CD4-positive, alpha-beta T cell treated with Interleukin-2 at 100 ng/mL for 4 hours (primary cell): ENCODE measurements around the gene ACSL6.

ENCODE experiments used
- DNase-seq: peaks from one replicate; pipeline ENCODE4 v3.0.0-alpha.2; 2020; ENCODE audit warnings: low spot score

ACSL6 gene

DNA sequence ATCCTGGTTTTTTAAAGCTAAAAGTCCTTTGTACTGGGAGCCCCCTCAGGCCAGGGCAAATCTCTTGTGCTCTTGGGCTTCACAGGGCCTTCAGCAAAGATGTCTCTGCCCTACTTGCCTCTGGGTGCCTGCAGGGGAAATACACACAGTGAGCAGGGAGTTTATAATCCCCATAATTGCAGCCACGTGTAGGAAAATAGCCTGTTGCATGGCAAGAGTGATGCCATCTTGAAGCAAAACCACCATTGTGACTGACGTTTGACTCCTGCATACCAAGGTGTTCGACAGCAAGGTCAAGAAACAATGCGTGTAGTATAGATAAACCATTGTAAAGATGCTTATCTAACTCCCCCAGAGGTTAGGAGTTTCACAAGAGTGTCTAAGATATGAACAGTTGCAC is 37.6 kb upstream of the ACSL6 start:
- no peak for DNase-seq

DNA sequence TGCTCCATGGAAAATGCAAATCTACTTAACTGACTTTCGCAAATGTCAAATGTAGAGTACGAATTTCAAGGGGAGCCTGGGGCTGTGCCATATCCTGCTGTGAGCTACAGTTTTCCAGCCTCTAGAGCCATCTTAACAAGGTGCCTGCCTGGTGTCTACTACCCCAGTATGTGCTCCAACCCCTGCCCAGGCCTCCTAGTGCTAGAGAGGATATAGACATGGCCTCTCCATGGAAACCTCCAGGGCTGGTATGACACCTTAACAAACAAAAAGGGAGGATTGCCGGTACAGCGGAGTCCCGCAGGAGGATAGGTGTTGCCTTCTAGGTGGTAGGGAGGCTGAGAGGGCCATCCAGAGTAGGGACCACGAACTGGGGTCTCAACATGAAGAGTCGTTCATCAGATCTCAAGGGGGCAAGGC is 35.4 kb upstream of the ACSL6 start:
- no peak for DNase-seq

DNA sequence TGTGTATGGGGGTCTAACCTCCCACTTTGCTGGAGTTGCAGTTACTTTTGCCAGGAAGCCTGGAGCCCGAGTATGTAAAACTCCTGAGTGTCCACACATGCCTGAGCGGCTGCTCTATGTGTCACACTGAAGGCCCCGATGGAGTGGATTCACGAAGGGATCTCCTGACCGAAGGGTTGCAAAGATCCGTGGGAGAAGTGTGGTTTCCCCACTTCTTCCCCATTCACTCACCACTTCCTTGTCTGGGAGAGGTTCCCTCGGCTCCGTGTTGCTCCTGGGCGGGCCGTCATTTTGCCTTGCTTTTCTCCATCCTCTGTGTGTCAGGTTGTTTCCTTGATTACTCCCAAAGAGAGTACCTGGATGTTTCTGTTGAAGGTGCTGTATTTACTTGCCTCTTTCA is 32.7 kb upstream of the ACSL6 start:
- DNase-seq = no peak

DNA sequence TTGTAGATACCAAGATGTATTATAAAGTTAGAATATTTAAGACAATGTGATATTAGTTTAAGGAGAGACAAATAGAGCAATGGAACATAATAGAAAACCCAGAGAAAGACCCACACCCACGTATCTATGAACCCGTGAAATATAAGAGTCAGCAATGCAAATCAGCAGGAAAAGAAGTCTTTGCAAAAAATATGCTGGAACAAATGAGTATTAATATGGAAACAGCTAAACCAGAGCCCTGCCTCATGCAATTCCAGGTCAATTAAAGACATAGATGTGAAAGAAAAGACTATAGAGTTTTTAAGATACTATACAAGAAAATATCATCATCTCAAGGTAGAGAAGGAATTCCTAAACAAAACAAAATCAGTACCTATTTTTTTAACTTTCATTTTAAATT is 25.9 kb upstream of the ACSL6 start:
- no peak for DNase-seq

DNA sequence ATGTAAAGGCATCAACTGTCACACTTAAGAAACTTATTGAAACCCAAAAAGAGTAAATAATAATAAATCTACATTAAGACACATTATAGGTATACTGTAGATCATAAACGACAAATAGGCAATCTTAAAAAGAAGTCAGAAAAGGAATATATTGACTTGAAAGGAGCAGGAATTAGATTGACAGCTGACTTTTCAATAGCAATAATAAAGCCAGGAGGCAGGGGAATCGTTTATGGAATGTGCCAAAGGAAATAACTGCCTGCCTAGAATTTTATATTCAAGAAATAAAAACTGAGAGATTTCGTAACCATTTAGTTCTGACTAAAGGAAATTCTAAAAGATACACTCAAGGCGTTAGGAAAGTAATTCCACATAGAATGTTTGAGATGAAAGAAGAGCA is 21.7 kb upstream of the ACSL6 start:
- no peak for DNase-seq

DNA sequence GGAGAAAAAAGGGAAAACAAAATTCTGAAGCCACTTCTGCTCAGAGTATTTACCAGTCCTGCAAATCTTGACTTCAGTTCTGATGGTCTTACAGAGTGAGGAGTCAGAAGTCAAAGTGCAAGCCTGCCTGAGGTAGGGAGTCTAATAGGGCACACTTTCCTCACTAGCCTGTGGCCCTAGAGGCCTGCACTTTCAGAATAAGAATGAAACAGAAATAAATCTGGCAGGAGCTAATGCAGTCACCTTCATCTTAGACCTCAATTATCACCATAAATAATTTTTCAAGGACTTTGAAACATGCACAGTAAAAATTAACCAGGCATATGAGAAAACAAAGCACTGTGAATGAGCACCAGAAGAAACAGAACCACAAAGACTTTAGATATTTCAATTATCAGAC is 20.7 kb upstream of the ACSL6 start:
- no peak for DNase-seq

DNA sequence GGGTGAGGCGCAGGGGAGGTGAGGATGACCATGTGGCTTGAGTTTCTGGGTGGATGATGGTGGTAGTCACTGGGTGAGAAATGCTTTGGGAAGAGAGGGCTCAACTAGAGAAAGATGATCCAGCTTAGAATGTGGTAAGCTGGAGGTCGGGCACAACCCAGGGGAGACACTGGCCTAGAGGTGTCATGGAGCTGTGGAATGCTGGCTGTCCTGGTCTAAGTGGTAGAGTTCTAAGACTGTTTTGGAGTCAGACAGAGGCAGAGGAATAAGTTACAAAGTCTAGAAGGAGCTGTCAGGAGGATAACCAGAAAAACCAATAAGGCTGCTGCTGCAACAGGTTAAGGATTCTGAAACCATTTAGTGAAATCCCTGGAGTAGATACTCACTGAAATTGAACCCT is 19.2 kb upstream of the ACSL6 start:
- DNase-seq = no peak

DNA sequence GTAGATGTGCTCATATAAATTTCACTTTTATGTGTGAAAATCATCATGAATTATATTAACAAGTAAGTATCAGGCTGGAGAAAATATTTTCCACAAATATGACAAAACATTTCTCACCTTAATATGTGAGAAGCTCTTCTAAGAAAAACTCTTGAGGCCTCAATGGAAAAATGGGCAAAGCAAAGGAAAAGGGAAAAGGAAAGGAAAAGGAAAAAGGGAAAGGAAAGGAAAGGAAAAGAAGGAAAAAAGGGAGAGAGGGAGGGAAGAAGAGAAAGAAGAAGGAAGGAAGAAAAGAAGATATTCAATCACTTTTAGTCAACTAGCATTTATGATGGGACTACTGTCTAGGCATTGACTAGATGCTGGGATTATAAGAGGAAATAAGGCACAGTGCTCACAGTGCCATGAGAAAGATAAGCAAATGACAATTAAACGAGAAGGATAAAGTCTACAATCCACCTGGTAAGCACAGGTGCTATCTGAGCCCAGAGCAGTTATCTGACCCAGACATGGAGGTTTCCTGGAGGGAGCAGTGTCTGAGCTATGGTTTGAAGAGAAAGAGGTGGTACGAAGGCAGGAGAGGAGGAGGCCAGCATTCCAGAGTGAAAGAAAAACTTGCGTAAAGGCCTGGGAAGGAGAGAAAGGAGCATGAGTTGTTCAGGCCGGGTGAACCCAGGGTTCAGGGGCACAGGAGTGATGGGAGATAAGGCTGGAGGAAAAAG is 18.3 kb upstream of the ACSL6 start:
- DNase-seq = no peak

DNA sequence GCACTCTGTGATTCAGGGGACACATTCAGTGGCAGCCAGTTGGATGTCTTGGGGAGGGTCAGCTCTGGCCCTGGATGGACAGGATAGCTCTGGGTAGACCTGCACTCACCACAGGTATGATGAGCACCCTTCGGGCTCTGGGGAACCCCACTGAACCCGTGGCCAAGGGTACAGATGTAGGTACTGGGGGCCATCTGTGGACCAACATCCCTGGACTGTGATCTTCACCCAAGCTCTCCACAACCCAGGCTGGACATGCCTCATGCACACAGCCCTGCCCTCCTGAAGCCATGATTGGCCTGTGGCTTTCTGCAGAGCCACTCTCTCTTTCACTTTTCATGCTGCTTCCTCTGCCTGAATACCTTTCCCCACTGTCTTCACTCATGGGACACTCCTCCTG is 15.6 kb upstream of the ACSL6 start:
- no peak for DNase-seq

DNA sequence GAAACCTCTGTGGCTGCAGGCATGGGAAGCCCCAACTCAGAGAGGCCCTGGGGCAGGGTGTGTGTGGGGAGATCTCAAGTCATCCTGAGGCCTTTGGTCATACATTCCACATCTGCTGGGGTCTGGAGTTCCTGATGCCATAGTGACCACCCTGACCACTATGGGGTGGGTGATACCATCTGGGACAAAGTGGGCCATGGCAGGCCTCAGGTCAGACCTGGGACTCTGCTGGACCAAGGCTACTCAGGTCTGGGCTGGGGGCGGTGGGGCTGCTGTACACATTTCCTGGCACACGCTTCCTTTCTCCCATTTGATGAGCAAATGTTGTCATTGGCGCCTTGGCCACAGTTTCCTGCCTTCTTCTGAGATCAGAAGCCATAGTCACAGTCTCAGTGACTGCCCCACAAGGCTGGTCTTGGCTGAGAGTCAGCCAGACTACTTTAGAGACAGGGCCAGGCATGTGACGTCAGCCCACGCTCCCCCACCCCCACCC is 15.1 kb upstream of the ACSL6 start:
- DNase-seq = peak; percentile 50

DNA sequence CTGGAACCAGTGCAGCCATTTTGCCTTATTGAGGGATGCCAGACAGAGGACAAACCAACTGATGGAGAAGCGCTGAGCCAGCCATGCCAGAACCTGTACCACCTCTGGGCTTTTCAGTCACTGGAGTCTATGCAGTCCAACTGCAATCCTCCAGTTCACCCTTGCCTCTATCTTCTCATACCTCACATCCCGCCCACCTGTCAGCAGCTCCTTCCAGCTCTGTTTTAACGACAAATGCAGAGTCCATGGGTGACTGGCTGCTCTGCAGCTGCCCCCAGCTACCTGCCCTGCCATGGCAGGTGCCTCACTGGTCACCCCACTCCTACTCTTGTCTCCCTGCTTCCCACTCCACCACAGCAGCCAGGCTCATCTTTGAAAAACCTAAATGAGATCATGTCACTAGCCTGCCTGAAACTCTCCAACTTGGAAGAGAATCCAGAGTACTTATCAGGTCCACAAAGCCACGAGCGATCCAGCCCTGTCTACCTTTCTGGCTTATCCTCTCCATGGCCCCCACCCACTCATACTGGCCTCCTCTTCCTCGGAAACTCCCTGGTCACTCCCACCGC is 14.0 kb upstream of the ACSL6 start:
- DNase-seq = no peak

DNA sequence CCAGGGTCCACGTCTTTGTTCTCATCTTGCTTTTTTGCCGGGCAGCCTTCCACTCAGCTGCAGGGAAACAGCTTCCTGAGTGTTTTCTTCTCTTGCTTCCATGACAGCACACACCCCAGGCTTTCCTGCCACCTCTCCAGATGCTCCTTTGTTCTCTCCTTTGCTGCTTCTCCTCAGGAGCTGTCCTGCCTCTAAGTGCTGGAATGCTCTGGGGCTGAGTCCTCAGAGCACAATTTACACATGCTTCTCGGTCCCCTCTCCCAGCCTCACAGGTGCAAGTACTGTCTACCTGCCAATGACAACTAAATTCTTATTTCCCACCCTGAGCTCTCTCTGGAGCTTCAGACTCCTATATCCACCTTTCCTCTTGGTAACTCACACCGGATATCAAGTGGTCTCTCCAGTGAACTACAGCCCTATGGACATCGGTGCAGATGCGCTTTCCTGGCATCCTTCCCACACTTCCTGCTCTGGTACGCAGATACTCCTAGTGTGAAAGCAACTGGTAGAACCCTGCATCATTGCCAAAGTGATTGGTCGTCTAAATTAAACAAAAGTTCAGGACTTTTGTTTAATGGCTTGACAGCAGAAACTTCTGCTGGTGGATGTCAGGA is 13.4 kb upstream of the ACSL6 start:
- no peak for DNase-seq

DNA sequence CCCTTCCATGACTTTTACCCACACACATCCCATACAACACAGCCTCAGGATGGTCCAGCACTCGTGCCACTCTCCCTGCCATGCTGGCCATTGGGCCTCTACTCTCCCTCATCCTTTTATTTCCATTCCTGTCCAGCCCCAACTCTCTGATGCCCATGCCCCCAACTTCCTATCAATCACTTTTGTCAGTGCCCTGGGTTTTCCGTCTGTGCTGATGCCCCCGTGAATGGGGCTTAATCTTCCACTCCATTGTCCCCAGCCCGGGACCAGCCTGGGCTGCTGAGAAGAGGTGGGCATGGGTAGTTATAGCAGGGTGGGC is 12.6 kb upstream of the ACSL6 start:
- no peak for DNase-seq

DNA sequence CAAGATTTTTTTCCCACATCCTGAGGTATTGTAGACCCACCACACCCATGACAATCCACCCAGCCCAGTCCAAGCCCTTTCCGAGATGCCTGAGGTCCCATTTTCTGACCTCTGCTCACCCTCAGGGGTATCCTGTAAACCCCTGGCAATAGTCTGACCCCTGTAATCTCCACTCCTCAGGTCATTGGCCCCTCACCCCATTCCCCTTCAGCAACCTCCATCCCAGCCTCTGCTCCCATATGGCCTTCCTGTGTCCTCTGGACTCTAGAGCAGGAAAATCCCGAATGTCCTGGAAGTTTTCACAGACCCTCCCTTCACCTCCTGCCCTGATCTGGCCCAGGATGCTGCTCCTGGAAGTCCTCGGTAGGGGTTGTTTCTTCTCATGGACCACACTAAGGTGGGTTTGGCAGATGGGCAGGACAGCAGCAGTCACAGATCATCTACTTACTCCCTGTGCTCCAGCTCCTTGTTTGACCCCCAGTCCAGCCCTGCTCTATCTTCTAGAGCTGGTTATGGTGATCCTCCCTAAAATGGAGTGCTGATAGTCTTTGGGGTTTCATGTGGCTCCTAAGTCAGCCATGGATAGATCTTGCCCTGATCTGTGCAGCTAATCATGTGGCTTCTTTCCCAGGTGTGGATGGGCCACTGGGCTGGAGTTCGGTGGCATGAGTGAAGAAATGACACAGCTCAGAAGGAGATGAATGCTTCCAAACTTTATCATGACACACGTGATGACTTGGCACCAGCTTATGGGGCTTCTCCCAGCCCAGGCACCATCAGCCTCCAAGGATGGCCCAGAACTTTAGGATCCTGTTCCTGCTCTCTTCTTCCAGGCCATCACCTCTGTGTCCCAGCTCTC is 12.0 kb upstream of the ACSL6 start:
- DNase-seq = no peak

DNA sequence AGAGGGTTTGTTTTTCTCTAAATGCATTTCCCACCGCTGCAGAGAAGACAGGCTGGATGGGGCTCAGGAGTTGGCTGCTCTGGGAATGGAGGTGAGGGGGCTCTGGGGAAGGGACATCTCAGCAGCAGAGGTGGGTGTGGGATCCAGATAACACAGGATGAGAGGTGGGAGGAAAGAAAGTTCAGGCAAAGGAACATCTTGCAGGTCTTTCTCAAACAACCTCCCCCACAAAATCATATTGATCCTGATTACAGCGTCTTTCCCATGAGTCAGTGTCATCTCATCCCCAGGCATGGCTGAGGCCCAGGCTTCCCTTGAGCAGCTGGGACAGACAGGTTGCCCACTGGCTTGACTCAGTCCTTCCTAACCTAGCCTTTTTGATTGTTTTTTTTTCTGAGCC is 11.3 kb upstream of the ACSL6 start:
- DNase-seq = no peak

DNA sequence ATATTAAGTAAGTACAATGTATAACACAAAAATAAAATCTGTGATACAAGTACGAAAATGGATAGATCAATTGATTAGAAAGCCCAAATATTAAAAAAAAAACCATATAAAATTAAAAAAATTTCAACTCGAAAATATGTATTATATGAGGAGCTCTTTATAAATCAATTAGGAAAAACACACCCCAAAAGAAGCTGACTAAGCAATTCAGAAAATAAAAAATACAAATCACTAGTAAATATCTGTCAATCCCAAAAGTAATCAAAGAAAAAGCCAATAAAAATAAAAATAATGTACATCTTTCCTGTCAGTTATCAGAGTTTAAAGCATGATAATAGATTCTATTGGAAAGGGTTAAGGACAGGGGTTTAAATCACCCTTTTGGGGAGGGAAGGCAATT is 10.2 kb upstream of the ACSL6 start:
- DNase-seq = no peak

DNA sequence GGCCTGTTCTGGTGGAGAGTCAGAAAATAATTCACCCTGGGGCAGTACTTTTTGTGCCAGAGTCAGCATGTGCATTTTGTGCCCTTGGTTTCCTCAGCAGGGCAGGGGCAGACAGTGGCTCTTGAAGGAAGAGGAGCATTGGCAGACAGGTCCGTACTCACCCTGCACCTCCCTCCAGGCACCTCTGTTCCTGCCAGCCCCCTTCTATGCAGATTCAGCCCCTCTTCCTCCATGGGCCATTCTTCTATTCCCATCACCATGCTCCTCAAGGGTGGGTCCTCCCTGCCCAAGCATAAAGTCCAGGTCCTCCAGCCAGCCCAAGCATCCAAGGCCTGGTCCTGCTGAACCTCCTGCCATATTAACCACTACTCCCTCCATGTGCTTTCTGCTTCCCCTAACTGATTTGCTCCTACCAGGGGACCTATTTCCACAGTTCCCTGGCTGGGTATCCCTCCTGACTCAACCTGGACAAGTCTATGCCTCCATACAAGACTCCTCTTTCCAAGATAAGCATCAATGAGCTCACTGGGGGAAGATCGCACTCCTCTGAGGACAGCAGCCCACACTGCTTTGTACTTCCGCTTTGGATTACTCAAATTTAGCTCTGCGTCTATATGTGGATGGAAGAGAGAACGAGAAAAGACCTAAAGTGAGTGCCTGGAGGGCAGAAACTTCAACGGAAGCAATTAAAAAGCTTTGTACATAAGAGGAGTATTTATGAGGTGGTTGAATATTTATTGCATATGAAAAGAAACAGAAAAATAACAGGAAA is 9.3 kb upstream of the ACSL6 start:
- DNase-seq = no peak

DNA sequence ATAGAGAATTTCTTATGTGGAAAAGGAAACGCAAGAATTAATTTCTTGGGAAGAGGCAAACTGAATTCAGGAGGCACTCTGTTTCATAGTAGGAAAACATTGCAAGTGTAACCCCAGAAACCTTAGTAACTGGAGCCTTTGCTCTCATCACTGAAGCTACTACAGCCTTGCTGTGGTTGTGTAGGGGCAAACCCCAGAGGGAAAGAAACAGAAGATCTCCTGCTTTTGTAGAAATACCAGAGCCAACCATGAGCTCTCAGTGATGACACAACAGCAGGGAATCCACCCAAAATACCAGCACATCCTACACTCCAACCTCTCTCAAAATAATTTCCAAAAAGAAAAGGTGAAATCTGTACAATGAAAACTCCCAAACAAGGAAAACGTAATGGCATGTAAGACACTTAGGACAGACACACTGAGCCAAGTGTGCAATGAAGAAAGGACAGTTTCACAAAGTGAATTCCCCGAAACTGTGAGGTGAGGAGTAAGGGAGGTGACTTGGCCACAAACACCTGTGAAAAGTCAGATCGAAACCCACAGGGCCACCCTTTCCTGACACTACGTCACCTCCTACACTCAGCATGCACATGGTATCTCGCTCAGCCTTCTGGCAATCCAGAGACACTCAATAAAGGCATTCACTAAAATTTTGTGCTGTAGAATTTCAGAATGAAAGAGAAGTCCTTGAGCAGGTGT is 8.5 kb upstream of the ACSL6 start:
- peak; percentile 81 for DNase-seq

DNA sequence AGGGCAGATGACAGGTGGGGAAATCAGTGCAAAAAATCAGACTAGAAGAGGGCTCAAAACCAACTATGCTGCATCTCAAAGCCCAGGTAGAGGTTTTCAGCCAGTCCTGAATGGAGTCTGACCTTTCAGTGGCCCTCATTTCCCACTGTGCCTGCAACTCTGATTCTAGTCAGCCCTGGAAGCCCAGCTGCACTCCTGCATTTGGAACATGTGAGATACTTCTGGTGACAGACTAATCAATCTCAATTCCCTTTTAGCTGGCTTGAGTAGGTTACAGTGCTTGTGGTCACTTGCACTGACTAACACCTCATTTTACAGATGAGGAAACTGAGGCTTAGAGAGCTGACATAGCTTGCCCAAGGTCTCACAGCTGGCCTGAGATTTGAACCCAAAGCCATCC is 7.9 kb upstream of the ACSL6 start:
- DNase-seq = no peak

DNA sequence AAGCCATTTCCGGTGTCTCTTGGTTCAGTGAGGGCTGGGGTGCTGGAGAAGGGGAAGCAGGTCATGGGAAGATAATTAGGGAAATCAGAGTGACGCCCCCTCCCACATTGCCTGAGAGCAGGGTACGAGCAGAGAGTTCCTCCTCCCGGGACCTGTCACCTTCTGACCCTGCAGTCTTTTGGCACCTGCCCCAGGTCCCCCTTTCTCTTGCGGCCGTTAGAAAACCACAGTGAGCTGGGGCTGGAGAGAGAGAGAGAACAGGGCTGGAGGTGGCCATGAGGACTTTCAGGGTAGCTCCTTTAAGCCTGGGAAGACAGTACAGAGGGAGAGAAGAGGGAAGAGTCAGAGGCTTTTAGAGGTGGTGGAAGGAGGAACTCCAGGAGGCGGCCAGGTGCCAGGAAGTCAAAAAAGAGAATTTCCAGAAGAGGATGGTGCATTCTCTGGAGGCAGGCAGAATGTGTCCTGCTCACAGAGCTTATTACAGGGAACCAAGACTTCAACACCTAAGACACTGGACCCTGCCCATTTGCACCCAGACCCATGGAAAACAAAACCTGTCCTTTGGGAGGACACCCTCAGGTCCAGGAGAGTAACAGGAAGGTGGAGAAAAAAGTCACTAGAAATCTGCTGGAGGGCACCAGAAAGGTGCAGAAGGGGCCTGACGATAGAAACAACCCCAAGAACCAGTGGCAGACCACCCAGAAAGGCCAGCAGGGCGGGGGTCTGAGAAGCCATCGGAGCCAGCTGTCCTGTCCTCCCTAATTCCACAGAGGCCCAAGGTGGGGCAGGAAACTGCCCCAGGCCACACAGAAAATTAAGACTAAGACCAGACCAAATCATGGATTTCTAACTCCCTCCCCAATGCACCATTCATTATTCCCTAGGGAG is 6.5 kb upstream of the ACSL6 start:
- no peak for DNase-seq
